ENCODE results near the gene CLASP2. TPM values are rescaled to one million over a fixed set of nuclear protein-coding genes. Genes with fewer than 3 reads are reported as not detected.

The CLASP2 gene
- total and polyA plus RNA-seq, 2 of the 4 experiments (the other 2 are of a cell fraction) = 11.9 to 49.1 TPM

GRCh38 chr3:33665294-33665693 lies 52.8 kb downstream of the CLASP2 start:
- Histone ChIP-seq H4K91ac (ENCODE audit: insufficient read depth, low read depth, low read length) (no peak overlapping the region), H3K79me1 (ENCODE audit: low read depth in 1 of 2, low read length in 2 of 2) (peaks cover 5 to 19% of the 10 kb centered on the region in 2 experiments; a peak in 3 of 4 replicates), H2AFZ (replicated peaks; ENCODE audit: low read length, poor library complexity) (no peak overlapping the region), H4K20me1 (ENCODE audit: insufficient read depth, low read length) (no peaks in the 10 kb centered on the region), H2AK5ac (ENCODE audit: low read depth, low read length) (no peak overlapping the region), H3K9ac (ENCODE audit: low read depth, low read length) (no peak overlapping the region), H3K14ac (replicated peaks; ENCODE audit: low read depth, low read length) (no peak overlapping the region), H3K9me3 (ENCODE audit: control insufficient read depth, insufficient read depth, low read length) (no peaks in the 10 kb centered on the region), H2AK9ac (replicated peaks; ENCODE audit: low read depth, low read length, poor library complexity) (no peak overlapping the region), H2BK20ac (ENCODE audit: low read depth, low read length) (no peak overlapping the region; the same call in 1 of the 2 replicates), H4K5ac (ENCODE audit: low read depth, low read length) (no peak overlapping the region), H3K27ac (ENCODE audit: insufficient read depth, low read length) (no peak overlapping the region), H3K4me2 (ENCODE audit: low read depth, low read length) (no peak overlapping the region), H2BK120ac (ENCODE audit: low read depth, low read length) (peak overlapping the region; percentile 33; the same call in 1 of the 2 replicates), H3K23ac (ENCODE audit: low read depth, low read length) (no peak overlapping the region), H2BK15ac (ENCODE audit: low read depth, low read length) (no peak overlapping the region), H3K4ac (ENCODE audit: low read depth, low read length) (no peak overlapping the region), H3K27me3 (ENCODE audit: control insufficient read depth, insufficient read depth, low read length) (no peaks in the 10 kb centered on the region), H3K36me3 (ENCODE audit: control insufficient read depth, insufficient read depth, low read length) (no peaks in the 10 kb centered on the region), H4K8ac (ENCODE audit: low read depth in 2 of 2, low read length in 2 of 2) (no peak overlapping the region), H3K56ac (ENCODE audit: extremely low read depth, insufficient read depth, low read length) (no peak overlapping the region), H3K4me3 (ENCODE audit: insufficient read depth, low read depth, low read length) (no peak overlapping the region), H2BK5ac (ENCODE audit: low read depth, low read length, poor library complexity, severe bottlenecking) (no peak overlapping the region), H3K18ac (ENCODE audit: low read depth, low read length) (no peak overlapping the region), H3K9me1 (ENCODE audit: insufficient read depth, low read length) (peaks cover 3% of the 10 kb centered on the region), H3K4me1 (ENCODE audit: control insufficient read depth, insufficient read depth, low read length) (peaks cover 2% of the 10 kb centered on the region)
- CTCF ChIA-PET = no interaction called here
- ATAC-seq (ENCODE audit: low read depth) (no peak), DNase-seq (no peak)
- BruUV-seq (replicated peaks) = no TSS peak
- WGBS, 2 experiments (ENCODE audit: extremely low coverage in 2 of 2, insufficient read length in 1 of 2) = no CpG with 5 or more reads among the region's 2 CpGs
- no peak for TF ChIP-seq MXI1 (IDR thresholded peaks at IDR 0.05; ENCODE audit: borderline replicate concordance, low read depth, low read length)
- no peak for TF ChIP-seq MAFK (IDR thresholded peaks at IDR 0.05; ENCODE audit: low read depth, low read length)
- TF ChIP-seq NFE2L2 (IDR thresholded peaks at IDR 0.05; ENCODE audit: low read depth, low read length) = no peak
- TF ChIP-seq CTCF (conservative IDR thresholded peaks at IDR 0.05; ENCODE audit: low read depth, low read length) = no peak
- TF ChIP-seq RFX5 (IDR thresholded peaks at IDR 0.05; ENCODE audit: low read depth, low read length) = no peak
- TF ChIP-seq RCOR1 (IDR thresholded peaks at IDR 0.05; ENCODE audit: insufficient replicate concordance, low read length) = no peak
- TF ChIP-seq SMC3 (IDR thresholded peaks at IDR 0.05; ENCODE audit: low read depth, low read length) = no peak
- no peak for TF ChIP-seq POLR2A (IDR thresholded peaks at IDR 0.05; ENCODE audit: low read depth, low read length)
- no peak for TF ChIP-seq FOS (IDR thresholded peaks at IDR 0.05; ENCODE audit: low read depth, low read length)
- TF ChIP-seq RAD21 (IDR thresholded peaks at IDR 0.05; ENCODE audit: low read length) = no peak
- no peak for TF ChIP-seq CHD1 (IDR thresholded peaks at IDR 0.05; ENCODE audit: low read depth, low read length)
- TF ChIP-seq ELK1 (IDR thresholded peaks at IDR 0.05; ENCODE audit: borderline replicate concordance, low read depth, low read length) = no peak
- TF ChIP-seq BHLHE40 (IDR thresholded peaks at IDR 0.05; ENCODE audit: low read depth, low read length) = no peak
- no peak for TF ChIP-seq MAZ (IDR thresholded peaks at IDR 0.05; ENCODE audit: borderline replicate concordance, low read depth, low read length)
- TF ChIP-seq CEBPB (IDR thresholded peaks at IDR 0.05; ENCODE audit: low read depth, low read length) = no peak
- TF ChIP-seq USF2 (IDR thresholded peaks at IDR 0.05; ENCODE audit: low read depth, low read length) = no peak
- intact Hi-C loops (cut with micrococcal nuclease) = no loop called here
- in situ Hi-C loops (cut with MboI; ENCODE audit: low sequenced_read_pairs) = no loop called here
- dilution Hi-C loops (cut with HindIII; ENCODE audit: low sequenced_read_pairs, unreplicated experiment) = no loop called here
- POLR2A ChIA-PET (ENCODE audit: unreplicated experiment) = no interaction called here

All from IMR-90 (cell line).